Putamen (tissue), 1 donor: ENCODE results near the gene CXCL13.
"Not testable (repeated sequence)": the region's sequence is repeated elsewhere in the genome, so short reads cannot be mapped to it uniquely, and the experiment has no call there.

ENCODE experiments used
- DNase-seq: peaks from one replicate; pipeline ENCODE4 v3.0.0-alpha.2; 2016; ENCODE audit warnings: low spot score

The CXCL13 gene

DNA sequence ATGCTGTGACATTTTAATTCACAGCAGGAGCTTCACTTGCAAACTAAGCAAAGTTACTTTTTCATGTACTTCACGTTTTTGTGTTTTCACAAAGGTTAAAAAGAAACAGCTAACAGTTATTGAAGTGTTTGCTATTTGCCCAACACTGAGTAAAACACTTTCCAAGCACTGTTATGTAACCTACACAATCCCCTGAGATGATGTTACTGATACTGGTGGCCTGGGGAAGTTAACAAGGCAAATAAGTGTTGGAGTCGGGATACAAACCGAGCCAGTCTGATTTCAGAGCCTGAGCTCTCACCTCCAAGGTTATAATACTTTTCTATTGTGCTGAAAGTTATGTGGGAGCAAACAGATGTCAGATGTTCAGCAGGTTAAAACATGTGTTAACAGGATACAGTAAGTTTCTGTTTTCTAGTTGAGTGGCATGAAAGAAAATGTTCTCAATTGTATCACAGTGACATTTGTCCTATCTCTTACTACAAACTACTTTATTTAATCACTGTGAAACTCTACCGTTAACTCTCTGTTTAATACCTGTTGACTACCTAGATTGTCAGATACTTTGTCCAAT, 3.9 kb upstream of the CXCL13 start:
- no peak for DNase-seq

DNA sequence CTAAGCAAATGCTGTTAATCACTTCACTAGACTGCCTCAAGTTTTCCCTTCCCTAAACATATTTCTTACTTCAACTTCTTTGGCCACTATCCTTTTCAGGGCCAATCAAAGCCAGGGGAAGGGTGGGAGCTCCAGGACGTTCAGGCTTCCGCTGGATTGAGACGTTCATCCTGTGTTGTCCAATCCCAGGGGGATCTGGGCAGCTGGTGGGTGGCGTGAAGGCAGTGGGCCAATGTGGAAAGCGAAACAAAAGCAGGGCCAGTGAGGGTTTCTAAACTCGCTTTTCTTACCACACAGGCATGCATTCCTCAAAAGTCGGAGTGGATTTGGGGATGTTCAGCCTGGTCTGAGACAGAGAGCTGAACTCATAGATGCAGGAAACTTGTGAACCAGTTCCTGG, 7.6 kb downstream of the CXCL13 start:
- no peak for DNase-seq

DNA sequence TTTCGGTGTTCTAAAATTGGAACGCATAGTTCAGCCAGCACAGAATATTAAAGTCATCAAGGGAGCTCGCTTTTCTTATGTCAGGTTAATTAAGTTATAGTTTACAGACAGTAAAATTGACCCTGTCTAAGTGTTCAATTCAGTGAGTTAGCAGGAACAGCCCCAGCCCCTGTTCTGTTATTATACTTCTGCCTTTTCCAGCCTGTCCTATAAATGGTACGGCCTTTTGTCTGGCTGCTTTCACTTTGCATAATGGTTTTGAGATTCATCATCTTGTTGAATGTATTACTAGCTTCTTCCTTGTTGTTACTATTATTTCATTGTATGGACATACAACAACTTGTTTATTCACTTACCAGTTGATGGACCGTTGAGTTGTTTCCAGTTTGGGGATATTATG, 9.5 kb downstream of the CXCL13 start:
- DNase-seq, result no peak

DNA sequence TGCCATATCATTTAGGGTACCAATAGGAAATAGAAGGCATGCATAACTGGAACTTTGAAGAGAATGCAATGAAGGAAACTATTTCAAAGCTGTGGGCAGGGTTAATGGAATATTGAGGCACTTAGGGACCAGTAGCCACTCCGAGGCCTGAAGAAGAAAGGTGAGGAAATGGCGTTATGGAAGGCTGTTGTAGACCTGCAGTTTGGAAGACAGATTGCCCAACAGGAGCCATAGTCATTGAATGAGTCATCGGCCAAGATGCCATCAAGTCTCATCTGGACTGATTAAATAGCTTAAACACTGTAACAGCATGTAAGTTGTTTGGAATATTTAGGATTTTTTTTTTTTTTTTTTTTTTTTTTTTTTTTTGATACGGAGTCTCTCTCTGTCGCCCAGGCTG, 11.6 kb downstream of the CXCL13 start:
- DNase-seq, result no peak

DNA sequence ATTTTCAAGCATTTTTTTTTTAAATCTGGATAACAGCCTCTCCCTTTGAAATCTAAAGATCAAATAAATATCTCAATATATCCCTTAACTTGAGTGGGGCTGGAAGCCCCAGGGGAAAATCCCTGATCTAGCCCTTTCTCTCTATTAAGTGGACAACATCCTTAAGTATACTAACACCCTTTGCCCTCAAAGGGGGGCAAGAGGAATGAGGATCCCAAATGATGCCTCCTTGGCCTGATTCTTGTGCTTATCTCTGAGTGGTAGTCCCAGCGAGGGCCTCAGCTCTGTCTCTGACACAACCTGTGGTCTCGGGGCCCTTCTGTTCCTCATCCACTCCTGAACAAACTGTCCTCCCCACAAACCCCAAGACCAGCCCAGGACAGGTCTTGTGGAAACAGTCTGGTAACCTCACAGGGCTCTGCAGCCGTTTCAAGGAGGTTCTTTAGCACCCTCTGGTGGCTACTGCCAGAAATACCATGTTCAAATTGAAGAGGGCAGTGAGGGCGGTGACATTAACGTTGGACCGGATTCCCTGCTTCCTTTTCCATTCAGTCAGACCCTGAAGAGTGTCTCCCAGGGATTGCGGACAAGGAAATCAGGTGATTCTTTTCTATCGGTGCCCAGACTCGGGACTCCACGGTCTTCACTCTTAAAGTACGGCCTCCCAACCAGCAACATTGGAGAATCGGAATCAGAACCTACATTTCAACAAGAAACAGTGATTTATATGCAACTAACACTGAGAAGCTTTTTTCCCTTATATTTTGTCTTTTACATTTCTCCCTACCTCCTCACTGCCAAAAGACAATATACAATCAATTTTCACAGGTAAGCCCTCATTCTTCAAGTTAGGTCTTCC, 13.0 kb downstream of the CXCL13 start:
- DNase-seq, result peak; percentile 69

DNA sequence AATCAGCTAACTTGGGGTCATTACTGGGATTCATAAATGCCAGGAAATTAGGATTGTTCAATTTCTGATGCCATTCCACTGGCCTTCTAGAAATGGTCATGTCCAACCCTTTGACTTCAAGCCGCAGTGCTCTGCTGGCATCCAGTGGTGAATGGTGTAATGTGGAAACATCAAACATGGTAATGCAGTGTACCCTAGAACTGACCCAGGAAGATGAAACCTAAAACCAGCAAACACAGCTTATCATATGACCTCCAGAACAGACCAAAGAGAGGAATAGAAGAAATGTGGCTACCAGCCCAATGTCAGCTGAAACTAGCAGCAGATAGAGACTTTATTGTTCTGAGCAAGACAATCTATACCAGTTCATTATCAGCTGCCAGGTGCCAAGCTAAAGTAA, 13.8 kb downstream of the CXCL13 start:
- DNase-seq, result peak; percentile 30

DNA sequence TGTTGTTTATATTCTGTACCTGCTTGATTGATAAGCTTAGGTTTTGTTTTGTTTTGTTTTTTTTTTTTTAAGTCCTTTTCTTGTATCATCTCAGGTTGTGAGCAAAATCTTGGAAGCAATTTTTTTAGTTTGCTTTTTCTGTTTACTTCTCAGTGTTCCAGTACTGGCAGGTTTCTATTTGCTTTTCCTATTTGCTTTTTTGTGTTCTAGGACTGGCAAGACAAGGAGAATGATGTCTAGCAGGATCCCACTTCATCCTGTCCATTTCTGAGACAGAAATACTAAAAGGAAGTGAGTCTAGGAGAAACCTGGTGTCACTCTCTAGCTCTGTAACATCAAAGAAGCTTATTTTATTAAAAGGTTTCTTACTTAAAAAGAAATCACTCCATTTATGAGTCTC, 15.6 kb downstream of the CXCL13 start:
- DNase-seq, result no peak

DNA sequence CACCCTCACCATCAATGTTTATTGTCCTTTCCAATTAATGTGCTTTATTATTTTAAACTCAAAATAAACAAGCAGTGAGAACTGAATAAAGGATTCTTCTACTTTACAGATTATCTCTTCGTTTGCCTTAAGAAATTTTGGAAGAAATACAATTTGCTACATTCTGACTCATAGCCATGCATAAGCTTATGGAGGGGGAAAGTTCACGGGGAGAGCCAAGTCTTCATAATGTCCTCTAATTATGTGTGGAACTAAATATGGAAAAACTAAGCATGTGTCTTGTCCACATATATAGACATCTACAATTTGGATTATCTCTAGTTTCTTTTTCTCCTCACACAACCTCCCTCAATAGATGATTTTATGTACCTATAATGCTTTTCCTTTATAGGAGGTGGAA, 17.5 kb downstream of the CXCL13 start:
- no peak for DNase-seq

DNA sequence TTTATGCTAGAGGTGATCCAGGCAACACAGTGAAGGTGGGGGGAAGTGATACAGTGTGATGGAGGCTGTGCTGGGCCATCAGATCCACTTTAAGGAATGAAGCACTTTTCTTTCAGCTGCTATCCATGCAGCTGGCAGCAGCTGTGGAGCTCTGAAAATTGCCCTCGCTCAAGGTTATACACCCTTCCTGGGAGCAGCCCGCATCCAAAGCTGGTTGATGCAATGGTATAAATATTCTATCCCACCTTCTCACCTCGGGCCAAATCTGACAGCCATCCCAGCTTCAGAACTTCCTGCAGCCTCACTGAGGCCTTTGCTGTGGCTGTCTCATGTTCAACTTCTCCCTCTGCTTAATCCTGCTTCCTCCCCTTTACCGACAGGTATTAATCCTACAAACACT, 18.6 kb downstream of the CXCL13 start:
- no peak for DNase-seq

DNA sequence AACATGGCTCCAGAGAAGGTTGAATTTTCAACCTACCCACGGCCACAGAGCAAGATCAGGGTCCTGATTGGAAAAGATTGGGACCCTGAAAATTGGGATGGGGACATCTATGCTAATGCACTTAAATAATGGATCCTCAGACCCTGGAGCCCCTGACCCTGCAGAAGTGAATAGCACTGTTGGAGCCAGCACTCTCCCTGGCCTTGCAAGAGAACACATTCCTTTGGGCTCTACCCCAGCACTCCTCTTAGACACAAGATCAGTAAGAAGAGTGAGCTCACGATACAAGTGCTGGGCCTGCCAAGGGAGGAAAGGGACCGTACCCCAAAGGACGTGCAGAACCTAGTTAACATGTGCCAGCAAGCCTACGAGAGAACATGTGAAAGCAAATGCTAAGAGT, 19.9 kb downstream of the CXCL13 start:
- no peak for DNase-seq

DNA sequence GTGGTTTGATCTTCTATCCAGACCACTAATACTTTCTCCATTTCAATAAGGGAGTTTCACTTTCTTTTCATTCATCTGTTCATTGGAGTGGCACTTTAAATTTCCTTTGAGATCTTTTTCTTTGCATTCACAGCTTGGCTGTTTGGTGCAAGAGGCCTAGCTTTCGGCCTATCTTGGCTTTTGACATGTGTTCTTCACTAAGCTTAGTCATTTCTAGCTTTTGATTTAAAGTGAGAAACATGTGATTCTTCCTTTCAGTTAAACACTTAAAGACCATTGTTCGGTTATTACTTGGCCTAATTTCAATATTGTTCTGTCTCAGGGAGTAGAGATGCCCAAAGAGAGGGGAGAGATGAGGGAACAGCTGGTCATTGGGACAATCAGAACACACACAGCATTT, 24.3 kb downstream of the CXCL13 start:
- DNase-seq, result no peak

DNA sequence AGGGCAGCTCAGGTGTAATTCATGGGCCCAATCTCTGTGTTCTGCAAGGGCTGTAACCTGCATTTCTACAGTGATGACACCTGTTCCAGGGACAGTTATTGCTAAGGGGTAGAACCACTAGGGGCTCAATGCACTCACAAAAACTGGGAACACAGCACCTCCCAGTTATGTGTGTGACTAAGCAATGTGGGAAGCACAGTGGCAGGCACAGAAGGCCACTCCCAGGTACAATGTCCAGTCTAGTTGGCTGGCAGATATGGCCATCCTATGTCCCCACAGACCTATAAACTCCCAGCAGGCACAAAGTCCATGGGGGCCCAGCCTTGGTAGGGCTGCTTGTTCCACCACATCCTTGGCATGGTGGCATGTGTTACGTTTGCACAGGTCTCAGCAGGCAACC, 25.7 kb downstream of the CXCL13 start:
- no peak for DNase-seq

DNA sequence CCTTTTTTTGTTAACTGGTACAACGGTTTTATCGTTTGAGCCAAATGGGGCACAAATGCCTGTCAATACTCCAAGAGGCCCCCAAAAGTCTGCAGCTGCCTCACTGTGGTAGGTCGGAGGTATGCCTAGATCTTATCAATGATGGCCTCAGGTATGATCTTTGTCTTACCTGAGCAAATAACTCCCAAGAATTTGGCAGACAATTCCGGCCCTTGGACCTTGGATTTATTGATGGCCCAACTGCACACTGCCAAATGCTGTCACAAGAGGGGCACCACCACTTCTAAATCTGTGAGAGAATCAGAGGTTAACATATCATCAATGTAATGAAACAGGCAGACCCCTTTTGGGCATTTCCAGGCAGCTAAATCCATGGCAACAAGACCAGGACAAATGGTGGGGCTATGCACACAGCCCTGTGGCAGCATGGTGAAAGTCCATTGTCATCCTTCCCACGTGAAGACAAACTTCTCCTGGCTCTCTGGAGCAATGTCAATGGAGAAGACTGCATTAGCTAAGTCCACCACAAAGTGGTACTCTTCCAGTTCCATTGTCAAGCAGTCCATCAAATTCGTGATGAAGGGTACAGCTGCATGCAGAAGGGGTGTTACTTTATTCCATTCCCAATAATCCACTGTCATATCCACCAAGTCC, 28.6 kb downstream of the CXCL13 start:
- DNase-seq, result no peak

DNA sequence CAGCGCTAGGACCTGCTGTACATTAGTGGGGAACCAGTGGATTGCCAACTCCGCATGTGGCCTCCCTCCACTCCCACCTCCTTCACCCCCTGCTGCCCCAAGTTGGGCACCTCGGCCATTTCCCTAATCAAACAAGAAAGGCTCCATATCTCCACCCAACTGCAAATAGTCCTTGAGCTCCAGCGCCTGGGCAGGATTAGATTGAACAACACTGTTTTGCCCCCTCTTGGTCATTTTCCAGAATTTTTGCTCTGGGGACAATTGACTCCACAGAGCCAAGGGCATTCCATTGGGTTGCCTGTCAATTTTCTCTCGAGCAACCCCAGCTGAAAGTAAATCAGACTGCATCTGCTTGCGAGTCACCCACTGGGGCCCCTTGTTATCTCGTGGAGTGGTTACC, 29.6 kb downstream of the CXCL13 start:
- no peak for DNase-seq

DNA sequence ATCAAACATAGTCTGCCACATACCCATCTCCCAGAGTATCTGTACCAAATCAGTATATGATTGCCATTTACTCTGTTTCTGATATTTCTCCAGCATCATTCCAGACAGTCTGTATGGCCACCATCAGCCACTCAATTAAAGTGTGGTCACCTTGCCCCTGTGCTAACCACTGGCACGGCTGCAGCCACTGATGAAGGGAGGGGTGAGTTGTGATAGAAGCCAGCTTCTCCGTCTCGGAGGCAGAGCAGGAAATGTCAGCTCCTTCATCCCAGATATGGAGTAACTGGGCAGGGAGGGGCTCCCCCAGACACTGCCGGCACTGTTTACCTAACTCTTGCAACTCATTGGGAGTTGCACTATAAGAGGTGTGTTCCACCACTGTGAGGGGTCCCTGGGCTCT, 30.3 kb downstream of the CXCL13 start:
- no peak for DNase-seq

DNA sequence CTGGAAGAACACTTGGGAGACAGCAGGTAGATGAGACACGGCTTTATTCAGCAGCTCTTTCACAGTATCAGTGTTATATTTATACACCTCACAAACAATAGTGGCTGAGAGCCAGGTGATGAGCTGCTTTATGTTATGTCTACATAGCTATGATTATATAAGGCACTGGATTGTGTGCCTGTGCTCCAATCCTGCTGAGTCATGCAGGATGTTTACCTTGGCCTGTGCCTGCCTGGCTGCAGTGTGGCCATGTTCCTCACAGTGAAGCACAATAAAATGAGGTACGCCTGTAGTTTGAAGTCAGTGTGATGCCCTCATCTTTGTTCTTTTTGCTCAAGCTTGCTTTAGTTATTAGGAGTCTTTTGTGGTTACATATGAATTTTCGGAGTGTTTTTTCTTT, 31.3 kb downstream of the CXCL13 start:
- DNase-seq, result no peak

DNA sequence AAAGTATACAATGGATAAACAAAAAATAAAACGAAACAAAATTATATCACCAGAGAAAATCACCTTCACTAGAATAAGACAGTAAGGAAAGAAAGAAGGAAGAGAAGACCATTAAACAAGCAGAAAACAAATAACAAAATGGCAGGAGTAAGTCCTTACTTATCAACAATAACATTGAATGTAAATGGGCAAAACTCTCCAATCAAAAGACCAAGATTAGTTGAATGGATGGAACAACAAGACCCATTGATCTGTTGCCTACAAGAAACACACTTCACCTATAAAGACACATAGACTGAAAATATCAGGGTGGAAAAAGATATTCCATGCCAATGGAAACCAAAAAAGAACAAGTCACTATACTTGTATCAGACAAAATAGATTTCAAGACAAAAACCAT, 38.4 kb downstream of the CXCL13 start:
- not testable (repeated sequence) for DNase-seq

DNA sequence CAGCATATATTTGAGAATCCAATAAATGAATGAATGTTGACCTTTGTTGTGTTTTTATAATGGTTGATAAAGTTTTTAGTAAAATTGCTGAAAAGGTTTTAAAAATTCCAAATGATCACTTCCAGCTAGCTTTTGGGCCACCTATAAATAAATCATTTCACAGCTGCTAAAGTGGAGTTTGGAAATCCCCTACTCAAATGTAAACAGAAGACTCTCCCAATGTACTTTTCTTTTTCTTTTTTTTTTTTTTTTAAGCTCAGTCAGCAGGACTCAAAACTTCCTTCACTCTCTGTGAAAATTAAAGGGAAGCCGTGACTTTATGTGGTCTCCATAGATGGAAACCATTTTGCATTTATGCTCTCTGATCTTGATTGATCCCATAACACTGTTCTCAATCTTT, 45.2 kb downstream of the CXCL13 start:
- DNase-seq, result no peak

DNA sequence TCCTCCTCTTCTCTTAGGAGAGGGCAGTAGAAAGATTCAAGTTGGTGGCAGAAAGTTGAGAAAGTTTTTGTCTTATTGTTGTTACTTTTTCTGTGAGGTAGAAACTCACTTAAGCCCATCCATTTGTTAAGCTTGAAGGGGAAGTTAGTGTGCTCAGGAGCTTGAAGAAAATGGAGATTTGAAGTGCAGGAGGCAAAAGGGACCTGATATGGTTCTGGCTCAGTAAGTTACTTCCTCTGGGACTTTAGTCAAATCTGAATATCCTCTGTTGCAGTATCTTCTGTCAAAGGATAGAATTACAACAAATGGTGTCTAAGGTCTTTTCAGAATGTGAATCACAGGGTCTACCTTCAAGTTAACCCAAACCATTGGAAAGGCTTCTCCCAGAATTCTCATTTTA, 46.2 kb downstream of the CXCL13 start:
- no peak for DNase-seq

DNA sequence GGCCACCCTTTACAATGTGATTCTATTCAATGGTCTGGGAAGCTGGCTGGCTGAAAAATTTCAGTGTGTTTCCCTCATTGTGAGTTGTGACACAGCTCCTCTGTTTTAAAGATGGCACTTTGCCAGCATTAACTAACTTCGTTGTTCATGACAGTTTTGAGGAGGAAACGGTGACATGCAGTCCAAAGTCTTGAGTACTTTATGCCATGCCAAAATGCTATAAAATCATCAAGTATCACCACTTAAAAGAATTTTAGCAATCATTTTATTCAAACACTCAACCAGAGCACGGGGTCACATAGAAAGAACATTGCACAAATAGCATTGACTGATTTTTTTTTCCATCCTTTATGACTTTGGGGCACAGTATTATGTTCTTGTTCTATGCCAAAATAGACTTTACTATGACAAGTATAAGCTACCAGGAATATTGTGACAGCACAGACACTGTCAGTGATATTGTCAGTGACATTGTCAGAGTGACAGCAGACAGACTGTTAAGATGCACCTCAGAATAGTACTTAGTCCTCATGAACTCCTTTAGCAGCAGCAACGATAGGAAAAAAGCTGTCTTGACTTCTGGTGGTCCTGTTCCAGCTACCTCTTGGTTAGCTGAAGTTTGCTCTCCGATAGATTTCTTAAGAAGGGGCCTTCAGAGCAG, 46.7 kb downstream of the CXCL13 start:
- peak; percentile 26 for DNase-seq

DNA sequence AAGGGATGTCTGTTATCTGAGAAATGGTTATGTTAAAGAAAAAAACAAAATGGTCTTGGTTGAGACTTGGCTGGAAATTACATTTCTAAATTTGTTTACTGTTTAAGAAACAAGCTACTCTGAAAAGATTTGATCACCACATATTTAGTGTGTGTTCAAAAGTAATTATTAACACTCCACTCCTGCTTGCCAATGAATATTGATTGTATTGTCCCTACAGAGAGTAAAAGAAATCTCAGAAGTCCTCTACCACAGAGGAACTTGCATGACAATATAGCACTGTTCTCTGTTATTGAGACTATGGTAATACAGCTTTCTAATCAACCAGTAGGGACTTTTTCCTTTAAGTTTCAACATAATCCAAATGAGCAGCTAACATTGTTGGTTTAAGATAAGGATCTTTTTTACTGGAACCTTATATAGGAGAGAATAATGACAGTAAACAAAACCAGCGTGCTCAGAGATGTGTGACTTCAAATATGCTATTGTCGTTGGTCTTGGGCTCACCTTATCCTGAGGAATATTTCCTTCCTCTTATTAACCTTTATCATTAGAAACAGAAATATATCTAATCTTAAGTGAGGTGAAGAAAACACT, 47.6 kb downstream of the CXCL13 start:
- DNase-seq, result no peak

DNA sequence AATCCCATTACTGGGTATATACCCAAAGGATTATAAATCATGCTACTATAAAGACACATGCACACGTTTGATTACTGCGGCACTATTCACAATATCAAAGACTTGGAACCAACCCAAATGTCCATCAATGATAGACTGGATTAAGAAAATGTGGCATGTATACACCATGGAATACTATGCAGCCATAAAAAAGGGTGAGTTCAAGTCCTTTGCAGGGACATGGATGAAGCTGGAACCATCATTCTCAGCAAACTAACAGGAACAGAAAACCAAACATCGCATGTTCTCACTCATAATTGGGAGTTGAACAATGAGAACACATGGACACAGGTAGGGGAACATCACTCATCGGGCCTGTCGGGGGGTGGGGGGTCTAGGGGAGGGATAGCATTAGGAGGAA, 54.7 kb downstream of the CXCL13 start:
- DNase-seq, result not testable (repeated sequence)
